Effector memory CD8-positive, alpha-beta T cell (primary cell): ENCODE measurements around the gene KDF1.

Source experiments
- ATAC-seq: fragments of 150-1000 bp; cut with Tn5 transposase; replicated peaks from 2 replicates; pipeline ENCODE4 v1.10.0; 2021; ENCODE audit warnings: mild to moderate bottlenecking, moderate library complexity
- DNase-seq, 3 experiments: peaks; one replicate each; pipeline ENCODE4 v3.0.0; 2021
- H3K27ac Mint-ChIP-seq, 2 donors: one replicate each; pipeline ENCODE4 v1.8.0; 2022; ENCODE audit warnings: mild to moderate bottlenecking in 2 of 2, mixed read lengths in 2 of 2, moderate library complexity in 2 of 2
- H3K27me3 Mint-ChIP-seq, 2 donors: one replicate each; pipeline ENCODE4 v1.8.0; 2022; ENCODE audit warnings: mixed read lengths in 2 of 2
- H3K36me3 Mint-ChIP-seq: one replicate; pipeline ENCODE4 v1.8.0; 2022; ENCODE audit warnings: mild to moderate bottlenecking, moderate library complexity, mixed read lengths; ENCODE audit not compliant: insufficient read depth
- H3K4me1 Mint-ChIP-seq, 2 donors: one replicate each; pipeline ENCODE4 v1.8.0; 2022; ENCODE audit warnings: low read depth in 2 of 2, mixed read lengths in 2 of 2
- H3K4me3 Mint-ChIP-seq, 2 donors: one replicate each; pipeline ENCODE4 v1.8.0; 2022; ENCODE audit warnings: mild to moderate bottlenecking in 2 of 2, mixed read lengths in 2 of 2, moderate library complexity in 2 of 2
- H3K9me3 Mint-ChIP-seq, 2 donors: one replicate each; pipeline ENCODE4 v1.8.0; 2022; ENCODE audit warnings: mixed read lengths in 2 of 2
- total RNA-seq, 9 experiments: gene quantifications; one replicate each; lab custom pipeline; 2026; lab: John Stamatoyannopoulos, UW

KDF1 gene, protein sequence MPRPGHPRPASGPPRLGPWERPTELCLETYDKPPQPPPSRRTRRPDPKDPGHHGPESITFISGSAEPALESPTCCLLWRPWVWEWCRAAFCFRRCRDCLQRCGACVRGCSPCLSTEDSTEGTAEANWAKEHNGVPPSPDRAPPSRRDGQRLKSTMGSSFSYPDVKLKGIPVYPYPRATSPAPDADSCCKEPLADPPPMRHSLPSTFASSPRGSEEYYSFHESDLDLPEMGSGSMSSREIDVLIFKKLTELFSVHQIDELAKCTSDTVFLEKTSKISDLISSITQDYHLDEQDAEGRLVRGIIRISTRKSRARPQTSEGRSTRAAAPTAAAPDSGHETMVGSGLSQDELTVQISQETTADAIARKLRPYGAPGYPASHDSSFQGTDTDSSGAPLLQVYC
- 0 to 3.0 (median 0.40) reads per million in 9 experiments for total RNA-seq

DNA sequence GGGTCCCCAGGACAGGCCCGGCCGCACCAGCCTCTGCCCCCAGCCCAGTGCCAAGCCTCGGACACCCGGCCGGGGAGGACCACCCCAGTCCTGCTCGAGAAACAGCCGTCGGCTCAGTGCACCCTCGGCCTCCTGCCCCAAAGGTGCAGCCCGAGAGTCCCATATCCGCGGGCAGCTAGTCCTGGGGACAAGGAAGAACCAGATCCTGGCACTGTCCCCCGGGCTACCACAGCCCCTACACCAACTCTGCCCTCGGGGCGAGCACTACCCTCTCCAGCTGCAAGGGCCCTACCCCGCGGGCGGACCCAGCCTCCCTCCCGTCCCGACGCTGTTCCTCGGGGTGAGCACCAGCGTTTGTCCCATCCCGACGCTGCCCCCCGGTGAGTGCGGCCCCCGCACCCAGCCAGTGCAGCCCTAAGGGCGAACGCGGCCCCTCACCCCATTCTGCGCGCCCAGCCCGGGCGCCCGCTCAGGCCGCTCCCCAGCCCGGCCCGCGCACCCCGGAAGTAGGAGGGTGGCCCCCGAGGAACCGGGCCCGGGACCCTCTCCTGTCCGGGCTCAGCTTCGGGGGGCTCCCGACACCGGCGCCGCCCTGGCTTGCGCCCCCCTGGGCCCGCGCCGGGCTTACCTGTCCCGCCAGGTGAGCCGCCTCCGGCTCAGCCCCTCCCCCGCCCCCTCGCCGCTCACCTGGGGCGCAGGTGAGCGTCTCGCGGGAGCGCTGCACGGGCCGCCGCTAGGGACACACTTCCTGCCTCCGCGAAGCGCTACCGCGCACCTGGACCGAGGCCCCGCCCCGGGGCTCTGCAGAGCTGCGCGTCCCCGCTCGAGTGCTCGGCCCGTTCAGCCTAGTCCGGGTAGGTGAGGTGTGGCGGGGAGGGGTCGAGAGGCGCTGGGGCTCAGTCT lies at the start of gene KDF1:
Gene KDF1 (minus strand): TSS at position 747 of the 903 bp plus-strand sequence. CDS start 8,088 bp downstream, outside the sequence.
- H3K27ac Mint-ChIP-seq = peak within 1 kb of the TSS; percentile 27 to 32
- peaks cover 38 to 64% of the 10 kb centered on the region in 2 donors for H3K27me3 Mint-ChIP-seq
- H3K4me1 Mint-ChIP-seq = peaks cover 5 to 7% of the 10 kb centered on the region in 2 donors
- ATAC-seq (peak; percentile 93), DNase-seq (peak; percentile 37 to 45 (median 40))
- peak within 1 kb of the TSS; percentile 75 to 83 for H3K4me3 Mint-ChIP-seq
- peaks cover 10% of the 10 kb centered on the region for H3K36me3 Mint-ChIP-seq
- H3K9me3 Mint-ChIP-seq = no peaks in the 10 kb centered on the region

- ATAC-seq = no peak
- H3K36me3 Mint-ChIP-seq = peaks cover 3% of the 10 kb centered on the region
- H3K4me3 Mint-ChIP-seq = no peak overlapping the region
- H3K4me1 Mint-ChIP-seq = peaks cover 3 to 5% of the 10 kb centered on the region in 2 donors
- no peak overlapping the region for H3K27ac Mint-ChIP-seq
- peaks cover 25 to 51% of the 10 kb centered on the region in 2 donors for H3K27me3 Mint-ChIP-seq
- no peak for DNase-seq
- no peaks in the 10 kb centered on the region for H3K9me3 Mint-ChIP-seq
Measured at GRCh38 chr1:27009601-27010197, 49.4 kb upstream of the KDF1 start.

- Mint-ChIP-seq H3K4me1 (peaks cover 1 to 3% of the 10 kb centered on the region in 2 donors), H3K36me3 (no peaks in the 10 kb centered on the region), H3K27me3 (peaks cover 22 to 48% of the 10 kb centered on the region in 2 donors), H3K9me3 (no peaks in the 10 kb centered on the region), H3K4me3 (no peak overlapping the region), H3K27ac (no peak overlapping the region)
- ATAC-seq = no peak
- DNase-seq = no peak
Measured at GRCh38 chr1:27007909-27008582, 47.8 kb upstream of the KDF1 start.

DNA sequence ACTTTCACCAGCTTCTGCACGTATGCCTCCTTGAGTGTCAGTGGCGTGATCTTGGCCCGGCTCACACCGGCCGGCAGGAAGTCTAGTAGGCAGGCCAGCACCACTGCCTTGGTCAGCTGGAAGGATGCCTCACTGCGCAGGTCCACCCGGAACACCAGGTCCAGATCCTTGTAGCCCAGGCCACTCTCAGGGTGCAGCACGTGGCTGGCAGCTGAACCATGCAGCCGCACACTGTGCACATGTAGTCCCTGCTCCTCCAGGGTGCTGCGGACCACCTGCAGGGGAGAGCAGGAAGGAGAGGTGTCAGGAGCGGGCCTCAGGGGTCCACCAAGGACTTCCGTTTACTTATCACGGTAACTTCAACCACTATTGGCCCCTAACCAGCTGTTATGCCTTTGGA lies 46.4 kb upstream of the KDF1 start:
- Mint-ChIP-seq H3K36me3 (no peaks in the 10 kb centered on the region), H3K27ac (no peak overlapping the region), H3K27me3 (peaks cover 13 to 34% of the 10 kb centered on the region in 2 donors), H3K4me1 (no peaks in the 10 kb centered on the region), H3K9me3 (no peaks in the 10 kb centered on the region), H3K4me3 (no peak overlapping the region)
- DNase-seq = no peak
- no peak for ATAC-seq

GRCh38 chr1:27005648-27006496 lies 45.6 kb upstream of the KDF1 start:
- no peak overlapping the region for H3K27ac Mint-ChIP-seq
- ATAC-seq (no peak), DNase-seq (no peak)
- no peaks in the 10 kb centered on the region for H3K36me3 Mint-ChIP-seq
- H3K4me1 Mint-ChIP-seq = no peaks in the 10 kb centered on the region
- no peaks in the 10 kb centered on the region for H3K9me3 Mint-ChIP-seq
- peaks cover 6 to 26% of the 10 kb centered on the region in 2 donors for H3K27me3 Mint-ChIP-seq
- no peak overlapping the region for H3K4me3 Mint-ChIP-seq

DNA sequence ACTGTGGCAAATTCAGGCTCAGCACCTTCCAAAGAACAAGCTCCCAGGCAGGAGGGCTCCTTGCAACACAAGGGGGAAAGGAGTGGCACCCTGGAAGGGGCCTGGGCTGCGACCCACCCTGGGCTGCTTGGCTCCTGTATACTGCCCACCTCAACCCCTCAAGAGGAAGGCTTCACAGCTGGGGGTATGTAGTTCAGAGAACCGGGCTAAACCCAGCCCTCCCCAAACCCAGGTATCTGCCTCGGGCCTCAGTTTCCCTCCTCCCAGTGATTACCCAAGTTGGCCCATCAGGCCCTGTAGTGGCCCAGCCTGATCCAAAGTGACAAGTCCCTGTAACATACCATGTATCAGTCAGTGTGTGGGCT lies 44.9 kb upstream of the KDF1 start:
- Mint-ChIP-seq H3K9me3 (no peaks in the 10 kb centered on the region), H3K27me3 (peaks cover 0 to 19% of the 10 kb centered on the region in 2 donors), H3K36me3 (no peaks in the 10 kb centered on the region), H3K4me1 (no peaks in the 10 kb centered on the region), H3K27ac (no peak overlapping the region), H3K4me3 (no peak overlapping the region)
- ATAC-seq = no peak
- DNase-seq = no peak

DNA sequence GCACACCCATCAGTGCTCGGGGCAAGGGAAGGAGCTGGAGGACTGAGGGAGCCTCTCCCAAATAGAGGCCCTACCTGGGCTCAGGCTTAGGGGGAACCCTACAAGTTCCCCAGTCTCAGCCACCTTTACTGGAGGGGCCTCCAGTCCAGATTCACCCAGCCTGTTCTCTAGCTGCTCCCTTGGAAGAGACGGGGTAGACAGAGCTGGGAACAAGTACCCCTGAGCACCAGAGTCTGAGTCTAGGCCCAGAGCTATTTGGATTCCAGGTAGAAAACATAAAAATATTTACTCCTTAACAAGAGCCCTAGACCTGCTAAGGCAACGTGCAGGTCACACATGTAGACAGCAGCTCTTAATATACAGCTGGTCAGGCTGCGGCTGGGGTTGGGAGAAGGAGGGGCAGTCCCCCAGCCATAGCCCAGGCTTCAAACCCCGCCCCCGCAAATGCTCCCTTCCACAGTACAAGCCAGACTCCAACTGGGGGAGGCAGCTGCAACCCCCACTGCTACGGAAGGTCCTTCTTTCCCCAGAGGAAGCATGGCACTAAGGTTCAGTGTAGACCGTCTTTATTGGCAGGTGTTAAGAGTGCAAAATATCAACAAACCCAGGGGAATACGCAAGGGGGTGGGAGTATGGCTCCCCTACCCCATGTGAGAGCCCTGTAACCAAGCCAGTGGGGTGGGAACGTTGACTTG lies 44.4 kb upstream of the KDF1 start:
- Mint-ChIP-seq H3K27me3 (peaks cover 0 to 13% of the 10 kb centered on the region in 2 donors), H3K9me3 (no peaks in the 10 kb centered on the region), H3K4me1 (no peaks in the 10 kb centered on the region), H3K36me3 (no peaks in the 10 kb centered on the region), H3K4me3 (no peak overlapping the region), H3K27ac (no peak overlapping the region)
- DNase-seq (no peak), ATAC-seq (no peak)

DNA sequence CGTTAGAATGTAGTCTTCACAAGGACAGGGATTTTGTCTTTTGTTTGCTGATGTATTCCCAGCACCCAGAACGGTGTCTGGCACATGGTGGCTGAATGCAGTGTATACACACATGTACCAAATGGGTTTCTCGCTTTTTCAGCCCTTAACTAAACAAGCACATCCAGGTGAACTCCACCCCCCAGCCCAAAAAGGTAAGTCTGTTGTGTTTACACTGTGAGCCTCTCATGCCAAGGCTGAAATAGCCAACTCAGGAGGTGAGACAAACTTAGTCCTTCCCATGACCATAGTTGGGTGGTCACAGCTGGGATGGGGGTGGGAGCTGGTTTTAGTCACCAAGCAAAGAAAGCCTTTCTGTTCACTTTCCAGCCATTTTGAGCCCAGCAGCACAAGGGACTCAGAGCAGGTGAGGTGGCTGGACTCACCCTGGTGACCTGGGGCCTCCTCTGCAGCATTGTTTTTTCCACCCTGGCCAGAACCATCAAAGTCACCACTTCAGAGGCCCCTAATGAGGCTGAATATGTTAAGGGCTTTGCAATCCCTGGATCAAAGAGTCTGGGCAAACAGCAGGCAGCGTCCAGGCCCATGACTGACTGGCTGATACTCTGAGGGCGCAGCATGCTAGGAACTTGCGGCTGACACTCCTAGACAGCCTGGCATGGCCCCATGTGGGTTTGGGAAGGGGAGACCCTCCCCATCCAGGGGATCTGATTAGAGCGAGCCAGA lies 43.6 kb upstream of the KDF1 start:
- Mint-ChIP-seq H3K4me3 (no peak overlapping the region), H3K4me1 (no peaks in the 10 kb centered on the region), H3K9me3 (no peaks in the 10 kb centered on the region), H3K27me3 (peaks cover 0 to 9% of the 10 kb centered on the region in 2 donors), H3K27ac (no peak overlapping the region), H3K36me3 (no peaks in the 10 kb centered on the region)
- DNase-seq (no peak), ATAC-seq (no peak)

- no peaks in the 10 kb centered on the region for H3K9me3 Mint-ChIP-seq
- ATAC-seq (peak; percentile 31), DNase-seq (no peak)
- peaks cover 6 to 7% of the 10 kb centered on the region in 2 donors for H3K4me1 Mint-ChIP-seq
- H3K27ac Mint-ChIP-seq = no peak overlapping the region
- no peak overlapping the region for H3K4me3 Mint-ChIP-seq
- H3K36me3 Mint-ChIP-seq = no peaks in the 10 kb centered on the region
- H3K27me3 Mint-ChIP-seq = peaks cover under 1 to 14% of the 10 kb centered on the region in 2 donors
Measured at GRCh38 chr1:27001570-27002360, 41.5 kb upstream of the KDF1 start.

DNA sequence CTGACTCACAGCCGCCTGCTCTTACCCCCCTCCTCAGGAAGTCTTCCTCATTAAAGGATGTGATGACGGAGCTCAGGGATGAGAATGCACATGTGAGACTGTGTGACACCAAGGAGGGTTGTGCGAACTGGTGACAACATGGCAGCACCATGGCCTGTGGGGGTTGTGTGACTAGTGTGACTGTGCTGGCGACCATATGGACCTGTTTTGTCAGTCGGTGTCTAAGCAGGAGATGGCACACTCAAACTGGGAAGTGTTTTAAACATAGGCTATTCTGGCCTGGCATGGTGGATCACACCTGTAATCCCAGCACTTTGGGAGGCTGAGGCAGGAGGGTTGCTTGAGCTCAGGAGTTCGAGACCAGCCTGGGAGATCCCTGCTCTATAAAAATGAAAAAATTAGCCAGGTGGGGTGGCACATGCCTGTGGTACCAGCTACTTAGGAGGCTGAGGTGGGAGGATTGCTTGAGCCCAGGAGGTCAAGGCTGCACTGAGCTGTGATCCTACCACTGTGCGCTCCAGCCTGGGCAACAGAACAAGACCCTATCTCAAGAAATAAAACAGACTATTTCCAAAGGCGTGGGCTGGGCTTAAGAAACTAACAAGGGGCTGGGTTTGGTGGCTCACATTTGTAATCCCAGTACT lies 40.7 kb upstream of the KDF1 start:
- Mint-ChIP-seq H3K27ac (no peak overlapping the region), H3K9me3 (no peaks in the 10 kb centered on the region), H3K27me3 (peaks cover 9 to 22% of the 10 kb centered on the region in 2 donors), H3K36me3 (no peaks in the 10 kb centered on the region), H3K4me3 (no peak overlapping the region), H3K4me1 (peaks cover 6 to 7% of the 10 kb centered on the region in 2 donors)
- DNase-seq (no peak), ATAC-seq (no peak)
